Measurements from ENCODE around the gene FGFRL1.
A peak's percentile ranks its signal among the peaks of the same experiment; 100 is the strongest.

FGFRL1 gene, protein sequence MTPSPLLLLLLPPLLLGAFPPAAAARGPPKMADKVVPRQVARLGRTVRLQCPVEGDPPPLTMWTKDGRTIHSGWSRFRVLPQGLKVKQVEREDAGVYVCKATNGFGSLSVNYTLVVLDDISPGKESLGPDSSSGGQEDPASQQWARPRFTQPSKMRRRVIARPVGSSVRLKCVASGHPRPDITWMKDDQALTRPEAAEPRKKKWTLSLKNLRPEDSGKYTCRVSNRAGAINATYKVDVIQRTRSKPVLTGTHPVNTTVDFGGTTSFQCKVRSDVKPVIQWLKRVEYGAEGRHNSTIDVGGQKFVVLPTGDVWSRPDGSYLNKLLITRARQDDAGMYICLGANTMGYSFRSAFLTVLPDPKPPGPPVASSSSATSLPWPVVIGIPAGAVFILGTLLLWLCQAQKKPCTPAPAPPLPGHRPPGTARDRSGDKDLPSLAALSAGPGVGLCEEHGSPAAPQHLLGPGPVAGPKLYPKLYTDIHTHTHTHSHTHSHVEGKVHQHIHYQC
- long read RNA-seq, partial matches to known transcripts, result 2 of 4 reads
- long read RNA-seq, other reads (novel, unspliced or antisense), result 2 of 4 reads

- Histone ChIP-seq H3K27ac (replicated peaks) (peak within 1 kb of the TSS; percentile 61), H3K4me3 (replicated peaks; ENCODE audit: insufficient read depth, low read length) (peak within 1 kb of the TSS; percentile 35), H3K27me3 (ENCODE audit: insufficient read depth, poor library complexity, severe bottlenecking) (peaks cover 14% of the 10 kb centered on the region)
- TF ChIP-seq POLR2AphosphoS5 (IDR thresholded peaks at IDR 0.05; ENCODE audit: low read depth) (no peak), GABPA (IDR thresholded peaks at IDR 0.05; ENCODE audit: low read depth) (no peak), SPI1 (IDR thresholded peaks at IDR 0.05; ENCODE audit: borderline replicate concordance, low read depth) (no peak)
- TF ChIP-seq, protein P1, sequence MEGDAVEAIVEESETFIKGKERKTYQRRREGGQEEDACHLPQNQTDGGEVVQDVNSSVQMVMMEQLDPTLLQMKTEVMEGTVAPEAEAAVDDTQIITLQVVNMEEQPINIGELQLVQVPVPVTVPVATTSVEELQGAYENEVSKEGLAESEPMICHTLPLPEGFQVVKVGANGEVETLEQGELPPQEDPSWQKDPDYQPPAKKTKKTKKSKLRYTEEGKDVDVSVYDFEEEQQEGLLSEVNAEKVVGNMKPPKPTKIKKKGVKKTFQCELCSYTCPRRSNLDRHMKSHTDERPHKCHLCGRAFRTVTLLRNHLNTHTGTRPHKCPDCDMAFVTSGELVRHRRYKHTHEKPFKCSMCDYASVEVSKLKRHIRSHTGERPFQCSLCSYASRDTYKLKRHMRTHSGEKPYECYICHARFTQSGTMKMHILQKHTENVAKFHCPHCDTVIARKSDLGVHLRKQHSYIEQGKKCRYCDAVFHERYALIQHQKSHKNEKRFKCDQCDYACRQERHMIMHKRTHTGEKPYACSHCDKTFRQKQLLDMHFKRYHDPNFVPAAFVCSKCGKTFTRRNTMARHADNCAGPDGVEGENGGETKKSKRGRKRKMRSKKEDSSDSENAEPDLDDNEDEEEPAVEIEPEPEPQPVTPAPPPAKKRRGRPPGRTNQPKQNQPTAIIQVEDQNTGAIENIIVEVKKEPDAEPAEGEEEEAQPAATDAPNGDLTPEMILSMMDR (IDR thresholded peaks at IDR 0.05; ENCODE audit: insufficient read depth, low read length), result no peak
- TF ChIP-seq, protein P2, sequence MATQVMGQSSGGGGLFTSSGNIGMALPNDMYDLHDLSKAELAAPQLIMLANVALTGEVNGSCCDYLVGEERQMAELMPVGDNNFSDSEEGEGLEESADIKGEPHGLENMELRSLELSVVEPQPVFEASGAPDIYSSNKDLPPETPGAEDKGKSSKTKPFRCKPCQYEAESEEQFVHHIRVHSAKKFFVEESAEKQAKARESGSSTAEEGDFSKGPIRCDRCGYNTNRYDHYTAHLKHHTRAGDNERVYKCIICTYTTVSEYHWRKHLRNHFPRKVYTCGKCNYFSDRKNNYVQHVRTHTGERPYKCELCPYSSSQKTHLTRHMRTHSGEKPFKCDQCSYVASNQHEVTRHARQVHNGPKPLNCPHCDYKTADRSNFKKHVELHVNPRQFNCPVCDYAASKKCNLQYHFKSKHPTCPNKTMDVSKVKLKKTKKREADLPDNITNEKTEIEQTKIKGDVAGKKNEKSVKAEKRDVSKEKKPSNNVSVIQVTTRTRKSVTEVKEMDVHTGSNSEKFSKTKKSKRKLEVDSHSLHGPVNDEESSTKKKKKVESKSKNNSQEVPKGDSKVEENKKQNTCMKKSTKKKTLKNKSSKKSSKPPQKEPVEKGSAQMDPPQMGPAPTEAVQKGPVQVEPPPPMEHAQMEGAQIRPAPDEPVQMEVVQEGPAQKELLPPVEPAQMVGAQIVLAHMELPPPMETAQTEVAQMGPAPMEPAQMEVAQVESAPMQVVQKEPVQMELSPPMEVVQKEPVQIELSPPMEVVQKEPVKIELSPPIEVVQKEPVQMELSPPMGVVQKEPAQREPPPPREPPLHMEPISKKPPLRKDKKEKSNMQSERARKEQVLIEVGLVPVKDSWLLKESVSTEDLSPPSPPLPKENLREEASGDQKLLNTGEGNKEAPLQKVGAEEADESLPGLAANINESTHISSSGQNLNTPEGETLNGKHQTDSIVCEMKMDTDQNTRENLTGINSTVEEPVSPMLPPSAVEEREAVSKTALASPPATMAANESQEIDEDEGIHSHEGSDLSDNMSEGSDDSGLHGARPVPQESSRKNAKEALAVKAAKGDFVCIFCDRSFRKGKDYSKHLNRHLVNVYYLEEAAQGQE (IDR thresholded peaks at IDR 0.05; ENCODE audit: insufficient replicate concordance, low read depth), result no peak
- DNase-seq (ENCODE audit: low read depth in 1 of 2, low spot score in 1 of 2), result peak; percentile 67 to 86
These were observed at the start of gene FGFRL1 for GRCh38 chr4:1011022-1011665. FGFRL1 (plus strand) TSS chr4:1011626; CDS start chr4:1012486, 860 bp downstream.

DNA sequence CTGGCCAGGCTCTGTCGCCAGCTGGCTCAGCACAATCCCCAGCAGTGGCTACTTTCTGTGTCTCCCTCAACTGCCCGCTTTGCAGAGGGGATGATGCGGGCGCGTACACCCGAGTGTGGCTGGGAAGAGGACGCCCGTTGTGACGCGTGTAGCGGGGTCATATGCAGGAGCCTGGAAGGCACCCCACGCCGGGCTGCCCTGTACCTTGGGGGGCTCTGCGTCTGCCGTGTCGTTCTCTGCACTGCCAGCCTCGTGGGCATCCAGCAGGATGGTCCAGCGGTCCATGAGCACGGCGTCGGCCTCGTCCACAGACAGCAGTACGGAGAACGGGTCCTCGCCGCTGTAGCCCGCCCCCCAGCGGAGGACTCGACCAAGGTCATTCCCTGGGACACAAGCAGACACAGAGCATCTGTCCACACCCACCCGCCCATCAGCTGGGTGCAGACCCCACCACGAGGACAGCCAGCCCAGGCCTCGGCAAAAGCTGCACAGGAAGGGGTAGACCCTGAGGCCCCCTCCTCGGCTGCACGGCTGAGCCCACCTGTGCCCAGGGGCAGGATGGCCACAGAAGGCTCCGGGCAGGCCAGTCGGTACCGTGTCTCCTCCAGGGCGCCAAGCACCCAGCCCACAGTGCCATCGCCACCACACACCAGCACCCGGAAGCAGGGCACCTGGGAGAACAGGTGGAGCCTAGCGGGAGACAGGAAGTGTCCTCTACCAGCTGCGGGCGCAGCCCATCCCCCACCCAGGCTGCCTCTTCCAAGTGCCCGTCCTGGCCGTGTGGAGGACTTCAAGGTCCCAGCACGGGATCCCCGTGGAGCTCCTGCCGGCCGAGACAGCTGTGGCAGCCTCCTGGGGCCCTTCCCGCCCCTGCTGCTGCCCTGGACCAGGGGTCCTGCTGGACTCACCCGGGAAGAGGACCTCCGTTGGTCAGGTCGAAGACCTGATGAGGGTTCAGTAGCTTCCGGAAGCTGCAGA is 48.9 kb upstream of the FGFRL1 start:
- no peak for DNase-seq (ENCODE audit: low read depth in 1 of 2, low spot score in 1 of 2)
- TF ChIP-seq GABPA (IDR thresholded peaks at IDR 0.05; ENCODE audit: low read depth) (no peak), POLR2AphosphoS5 (IDR thresholded peaks at IDR 0.05; ENCODE audit: low read depth) (no peak), SPI1 (IDR thresholded peaks at IDR 0.05; ENCODE audit: borderline replicate concordance, low read depth) (no peak)
- TF ChIP-seq, protein P2 (IDR thresholded peaks at IDR 0.05; ENCODE audit: insufficient replicate concordance, low read depth), result no peak
- TF ChIP-seq, protein P1 (IDR thresholded peaks at IDR 0.05; ENCODE audit: insufficient read depth, low read length), result no peak
- H3K27ac ChIP-seq (replicated peaks), result no peak overlapping the region

More for the DNA sequence above, 48.9 kb upstream of the FGFRL1 start:
- Histone ChIP-seq H3K27me3 (ENCODE audit: insufficient read depth, poor library complexity, severe bottlenecking) (no peaks in the 10 kb centered on the region), H3K4me3 (replicated peaks; ENCODE audit: insufficient read depth, low read length) (no peak overlapping the region)
